HepG2 (cell line): Measurements from ENCODE around the gene ZNF658.
"Not testable (repeated sequence)": the region's sequence is repeated elsewhere in the genome, so short reads cannot be mapped to it uniquely, and the experiment has no call there.

Experiments
- TF ChIP-seq, protein P1 (sequence below): sonication (generic); formaldehyde crosslinking; IDR thresholded peaks from 2 replicates; pipeline ENCODE4 v1.5.1; 2020; ENCODE audit warnings: missing genetic modification reagents, mild to moderate bottlenecking, borderline replicate concordance
- TF ChIP-seq, protein P2 (sequence below): sonication (generic); formaldehyde crosslinking; IDR thresholded peaks from 2 replicates; pipeline ENCODE4 v1.5.0; 2020; ENCODE audit warnings: mild to moderate bottlenecking, missing genetic modification reagents, moderate library complexity

DNA sequence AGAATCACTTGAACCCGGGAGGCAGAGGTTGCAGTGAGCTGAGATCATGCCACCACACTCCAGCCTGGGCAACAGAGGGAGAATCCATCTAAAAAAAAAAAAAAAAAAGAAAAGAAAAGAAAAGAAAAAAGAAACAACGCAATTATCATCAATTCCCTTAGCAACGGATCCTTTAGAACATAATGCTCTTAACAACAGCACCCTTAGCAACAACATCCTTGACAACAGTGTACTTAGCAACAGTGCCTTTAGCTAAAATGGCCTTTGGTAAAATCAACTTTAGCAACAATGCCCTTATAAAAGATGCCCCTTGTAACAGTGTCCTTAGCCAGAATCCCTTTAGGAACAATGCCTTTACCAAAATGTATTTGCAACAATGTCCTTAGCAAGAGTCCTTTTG is 37.1 kb downstream of the ZNF658 start:
- TF ChIP-seq, protein P1, sequence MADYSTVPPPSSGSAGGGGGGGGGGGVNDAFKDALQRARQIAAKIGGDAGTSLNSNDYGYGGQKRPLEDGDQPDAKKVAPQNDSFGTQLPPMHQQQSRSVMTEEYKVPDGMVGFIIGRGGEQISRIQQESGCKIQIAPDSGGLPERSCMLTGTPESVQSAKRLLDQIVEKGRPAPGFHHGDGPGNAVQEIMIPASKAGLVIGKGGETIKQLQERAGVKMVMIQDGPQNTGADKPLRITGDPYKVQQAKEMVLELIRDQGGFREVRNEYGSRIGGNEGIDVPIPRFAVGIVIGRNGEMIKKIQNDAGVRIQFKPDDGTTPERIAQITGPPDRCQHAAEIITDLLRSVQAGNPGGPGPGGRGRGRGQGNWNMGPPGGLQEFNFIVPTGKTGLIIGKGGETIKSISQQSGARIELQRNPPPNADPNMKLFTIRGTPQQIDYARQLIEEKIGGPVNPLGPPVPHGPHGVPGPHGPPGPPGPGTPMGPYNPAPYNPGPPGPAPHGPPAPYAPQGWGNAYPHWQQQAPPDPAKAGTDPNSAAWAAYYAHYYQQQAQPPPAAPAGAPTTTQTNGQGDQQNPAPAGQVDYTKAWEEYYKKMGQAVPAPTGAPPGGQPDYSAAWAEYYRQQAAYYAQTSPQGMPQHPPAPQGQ (CRISPR knock-in tag): not testable (repeated sequence)
- TF ChIP-seq, protein P2, sequence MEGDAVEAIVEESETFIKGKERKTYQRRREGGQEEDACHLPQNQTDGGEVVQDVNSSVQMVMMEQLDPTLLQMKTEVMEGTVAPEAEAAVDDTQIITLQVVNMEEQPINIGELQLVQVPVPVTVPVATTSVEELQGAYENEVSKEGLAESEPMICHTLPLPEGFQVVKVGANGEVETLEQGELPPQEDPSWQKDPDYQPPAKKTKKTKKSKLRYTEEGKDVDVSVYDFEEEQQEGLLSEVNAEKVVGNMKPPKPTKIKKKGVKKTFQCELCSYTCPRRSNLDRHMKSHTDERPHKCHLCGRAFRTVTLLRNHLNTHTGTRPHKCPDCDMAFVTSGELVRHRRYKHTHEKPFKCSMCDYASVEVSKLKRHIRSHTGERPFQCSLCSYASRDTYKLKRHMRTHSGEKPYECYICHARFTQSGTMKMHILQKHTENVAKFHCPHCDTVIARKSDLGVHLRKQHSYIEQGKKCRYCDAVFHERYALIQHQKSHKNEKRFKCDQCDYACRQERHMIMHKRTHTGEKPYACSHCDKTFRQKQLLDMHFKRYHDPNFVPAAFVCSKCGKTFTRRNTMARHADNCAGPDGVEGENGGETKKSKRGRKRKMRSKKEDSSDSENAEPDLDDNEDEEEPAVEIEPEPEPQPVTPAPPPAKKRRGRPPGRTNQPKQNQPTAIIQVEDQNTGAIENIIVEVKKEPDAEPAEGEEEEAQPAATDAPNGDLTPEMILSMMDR (CRISPR knock-in tag): not testable (repeated sequence)
